EH (cell line): Measurements from ENCODE around the gene TMEM247.
"Not testable (repeated sequence)": the region's sequence is repeated elsewhere in the genome, so short reads cannot be mapped to it uniquely, and the experiment has no call there.

Experiments
- DNase-seq: peaks from one replicate; pipeline ENCODE4 v3.0.0-alpha.2; 2015; ENCODE audit warnings: low read depth

Gene TMEM247

GRCh38 chr2:46458763-46459500 lies 20.4 kb upstream of the TMEM247 start:
- no peak for DNase-seq

DNA sequence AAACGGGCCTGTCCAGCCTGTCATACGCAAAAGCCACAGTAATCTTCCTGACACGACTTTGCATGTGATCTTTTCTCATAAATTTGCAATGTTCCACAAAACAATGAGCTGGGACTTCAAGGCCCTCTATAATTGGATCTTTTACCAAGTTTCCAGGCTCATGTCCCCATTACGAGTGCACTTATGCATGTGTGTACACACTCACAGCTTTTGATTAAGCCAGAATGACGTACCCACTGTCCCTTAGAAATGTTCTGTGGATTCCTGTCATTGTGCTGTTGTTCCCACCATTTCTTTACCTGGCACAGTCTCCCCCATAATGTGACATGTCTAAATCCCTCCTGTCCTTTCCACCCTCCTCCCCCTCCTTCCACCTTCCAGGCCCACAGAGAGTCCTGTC lies 19.7 kb upstream of the TMEM247 start:
- DNase-seq: no peak

- DNase-seq: no peak
These were observed 19.0 kb upstream of the TMEM247 start for GRCh38 chr2:46460241-46460921.

DNA sequence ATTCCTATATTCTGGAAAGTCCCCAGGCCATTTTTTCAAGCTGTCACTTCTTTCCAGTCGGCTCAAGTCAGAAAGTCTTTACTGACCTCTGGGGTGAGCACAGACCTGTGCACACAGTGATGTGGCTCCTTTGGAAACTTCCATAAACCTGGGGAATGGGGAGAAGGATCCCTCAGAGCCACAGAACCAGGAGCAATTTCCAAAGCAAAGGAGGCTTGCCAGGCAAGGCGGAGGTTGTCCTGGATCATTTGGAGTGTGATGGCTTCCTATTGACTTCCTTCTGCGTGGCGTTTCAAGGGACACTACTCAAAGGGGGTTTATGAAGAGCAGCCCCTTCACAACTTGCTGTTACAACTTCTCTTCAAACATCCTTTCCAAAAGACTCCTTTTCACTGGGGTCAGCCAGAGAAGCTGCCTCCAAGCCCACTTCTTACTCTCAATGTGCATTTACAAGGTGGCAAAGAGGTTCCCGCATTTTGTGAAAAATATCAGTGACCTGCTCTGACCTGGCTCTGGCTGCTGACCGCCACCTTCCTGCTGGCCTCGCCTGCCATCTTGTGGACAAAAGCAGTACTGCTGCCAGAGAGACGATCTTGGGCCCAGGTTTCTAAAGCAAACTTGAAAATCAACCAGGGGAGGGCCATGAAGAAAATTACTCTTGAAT lies 18.2 kb upstream of the TMEM247 start:
- DNase-seq: peak; percentile 68

DNA sequence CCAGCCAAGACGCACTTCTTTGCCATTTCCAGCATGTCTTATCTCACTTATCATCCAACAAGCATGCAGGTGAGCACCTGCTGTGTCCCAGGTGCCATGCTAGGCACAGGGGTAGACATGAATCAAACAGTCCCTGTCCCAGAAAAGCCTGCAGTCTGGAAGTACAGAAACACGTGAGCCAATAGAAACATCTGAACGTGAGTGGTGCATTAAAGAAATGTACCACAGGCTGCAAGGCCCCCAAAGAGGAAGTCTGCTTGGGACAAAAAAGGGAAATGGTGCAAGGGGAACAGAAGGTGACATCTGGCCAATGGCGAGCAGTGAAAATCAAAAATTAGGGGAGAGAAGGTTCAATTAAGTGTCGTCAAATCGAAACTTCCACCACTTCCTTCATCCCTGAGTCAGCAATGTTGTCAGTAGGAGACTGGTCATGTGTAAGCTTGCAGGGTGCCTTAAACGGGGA lies 17.6 kb upstream of the TMEM247 start:
- no peak for DNase-seq

- peak; percentile 36 for DNase-seq
These were observed 16.4 kb upstream of the TMEM247 start for GRCh38 chr2:46462936-46463335.

- DNase-seq: peak; percentile 41
These were observed 10.2 kb upstream of the TMEM247 start for GRCh38 chr2:46469116-46469515.

- DNase-seq: no peak
These were observed 9.7 kb upstream of the TMEM247 start for GRCh38 chr2:46469700-46470099.

- no peak for DNase-seq
These were observed 9.2 kb upstream of the TMEM247 start for GRCh38 chr2:46470114-46470628.

- no peak for DNase-seq
These were observed 8.3 kb upstream of the TMEM247 start for GRCh38 chr2:46471019-46471583.

DNA sequence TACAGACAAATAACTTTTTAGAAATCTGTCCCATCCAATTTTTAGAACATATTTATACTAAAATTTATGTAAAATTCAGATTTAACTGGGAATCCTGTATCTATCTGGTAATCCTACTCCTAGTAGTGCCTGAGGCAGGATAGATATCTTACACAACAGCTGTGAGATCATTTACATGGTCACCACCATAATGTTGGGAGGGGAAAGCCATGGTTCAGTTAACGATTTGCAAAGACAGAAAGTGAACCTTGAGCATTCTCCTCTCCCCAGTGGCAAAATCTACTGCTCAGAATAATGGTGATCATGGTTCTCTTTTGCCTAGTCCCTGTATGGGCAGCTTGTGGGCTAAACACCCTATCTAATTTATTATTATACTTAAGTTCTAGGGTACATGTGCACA lies 7.7 kb upstream of the TMEM247 start:
- DNase-seq: peak; percentile 11

GRCh38 chr2:46472165-46472564 lies 7.2 kb upstream of the TMEM247 start:
- not testable (repeated sequence) for DNase-seq

DNA sequence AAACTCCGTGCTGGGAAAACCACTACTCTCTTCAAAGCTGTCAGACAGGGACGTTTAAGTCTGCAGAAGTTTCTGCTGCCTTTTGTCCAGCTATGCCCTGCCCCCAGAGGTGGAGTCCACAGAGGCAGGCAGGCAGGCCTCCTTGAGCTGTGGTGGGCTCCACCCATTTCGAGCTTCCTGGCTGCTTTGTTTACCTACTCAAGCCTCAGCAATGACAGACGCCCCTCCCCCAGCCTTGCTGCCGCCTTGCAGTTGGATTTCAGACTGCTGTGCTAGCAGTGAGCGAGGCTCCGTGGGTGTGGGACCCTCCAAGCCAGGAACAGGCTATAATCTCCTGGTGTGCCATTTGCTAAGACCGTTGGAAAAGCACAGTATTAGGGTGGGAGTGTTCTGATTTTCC lies 1.9 kb upstream of the TMEM247 start:
- not testable (repeated sequence) for DNase-seq

GRCh38 chr2:46477925-46478324 lies 1.4 kb upstream of the TMEM247 start:
- no peak for DNase-seq

DNA sequence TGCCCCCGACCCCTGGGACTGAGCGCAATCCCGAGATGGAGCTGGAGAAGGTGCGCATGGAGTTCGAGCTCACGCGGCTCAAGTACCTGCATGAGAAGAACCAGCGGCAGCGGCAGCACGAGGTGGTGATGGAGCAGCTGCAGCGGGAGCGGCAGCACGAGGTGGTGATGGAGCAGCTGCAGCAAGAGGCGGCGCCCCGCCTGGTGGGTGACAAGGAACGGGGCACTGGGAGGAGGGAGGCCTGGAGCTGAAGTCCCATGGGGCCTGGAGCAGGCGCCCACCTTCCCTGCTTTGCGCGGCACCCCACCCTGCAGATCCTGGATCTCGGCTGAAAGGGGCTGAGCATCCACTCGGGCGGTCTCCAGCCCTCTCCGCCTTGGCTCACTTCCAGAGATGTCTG lies 1.2 kb downstream of the TMEM247 start:
- DNase-seq: no peak

- peak; percentile 92 for DNase-seq
These were observed 2.1 kb downstream of the TMEM247 start for GRCh38 chr2:46481198-46482193.

DNA sequence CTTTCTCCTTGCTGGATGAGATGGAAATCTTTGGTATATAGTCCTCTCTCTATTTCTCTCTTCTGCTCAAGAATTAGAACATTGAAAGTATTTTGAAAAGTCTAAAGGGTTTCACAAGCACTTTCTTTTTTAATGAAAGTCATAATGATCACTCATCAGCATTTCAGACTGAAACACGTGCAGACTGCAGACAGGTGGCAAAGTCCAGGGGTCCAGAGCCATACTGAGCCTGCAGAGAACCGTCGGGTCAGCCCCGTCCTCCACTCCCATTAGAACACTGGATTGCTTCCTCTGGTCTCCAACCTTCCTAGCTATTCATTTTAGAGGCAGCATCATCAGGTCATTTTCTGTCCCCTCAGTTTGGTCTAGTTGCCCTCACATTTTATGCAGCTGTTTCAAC lies 3.1 kb downstream of the TMEM247 start:
- no peak for DNase-seq

- no peak for DNase-seq
These were observed 5.6 kb downstream of the TMEM247 start for GRCh38 chr2:46485002-46485401.

DNA sequence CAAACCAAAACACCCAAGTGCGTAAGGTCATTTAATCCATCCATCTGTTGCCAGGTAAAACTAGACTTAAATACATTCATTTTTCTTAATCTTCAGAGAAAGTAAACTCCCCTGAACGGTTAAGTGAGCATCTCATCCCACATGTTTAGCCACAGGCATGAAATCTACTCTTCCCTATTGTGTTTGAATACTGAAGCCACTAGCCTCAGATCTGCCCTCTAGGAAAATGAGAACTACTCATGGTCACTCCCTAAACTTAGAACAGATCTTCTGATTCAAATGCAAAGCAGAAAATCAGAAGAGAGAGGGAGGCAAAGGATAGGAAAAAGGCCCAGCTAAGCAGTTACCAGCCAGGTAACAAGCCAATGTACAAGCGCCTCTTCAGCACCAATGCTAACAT lies 7.1 kb downstream of the TMEM247 start:
- no peak for DNase-seq

GRCh38 chr2:46487667-46488335 lies 8.4 kb downstream of the TMEM247 start:
- DNase-seq: peak; percentile 94

GRCh38 chr2:46488389-46488788 lies 9.0 kb downstream of the TMEM247 start:
- no peak for DNase-seq
